Psoas muscle (tissue), 8 donors: ENCODE measurements around the gene RHOC. TPM values are rescaled to one million over a fixed set of nuclear protein-coding genes. Genes with fewer than 3 reads are reported as not detected.
A peak's percentile ranks its signal among the peaks of the same experiment; 100 is the strongest.

ENCODE experiments used
- ATAC-seq, 4 donors: fragments of 200-7000 bp; cut with Tn5 transposase; one replicate each; pipeline ENCODE4 v1.9.1; 2020; ENCODE audit warnings: moderate library complexity in 3 of 4, mild to moderate bottlenecking in 2 of 4
- DNase-seq, 2 donors: peaks; one replicate each; pipeline ENCODE4 v3.0.0-alpha.2; 2020
- H3K27ac ChIP-seq: fragments of 200-600 bp; one replicate; pipeline ENCODE4 v1.8.0; 2022
- H3K27me3 ChIP-seq, 3 donors: fragments of 200-600 bp in 1 of 3; one replicate each; pipeline versions ENCODE4 v1.6.1 to v1.8.0; 2013 to 2022; ENCODE audit warnings: low read length in 2 of 3, mild to moderate bottlenecking in 2 of 3, moderate library complexity in 1 of 3; ENCODE audit not compliant: insufficient read depth in 3 of 3
- H3K36me3 ChIP-seq, 2 donors: fragments of 200-600 bp in 1 of 2; one replicate each; pipeline versions ENCODE4 v1.6.1 to v1.8.0; 2013 to 2022; ENCODE audit warnings: low read depth in 1 of 2, mild to moderate bottlenecking in 1 of 2, moderate library complexity in 1 of 2; ENCODE audit not compliant: insufficient read depth in 1 of 2
- H3K4me1 ChIP-seq: fragments of 200-600 bp; one replicate; pipeline ENCODE4 v1.8.0; 2022
- H3K4me3 ChIP-seq: fragments of 200-600 bp; one replicate; pipeline ENCODE4 v1.8.0; 2022; ENCODE audit warnings: mild to moderate bottlenecking
- H3K9me3 ChIP-seq: fragments of 200-600 bp; one replicate; pipeline ENCODE4 v1.8.0; 2022
- CTCF ChIP-seq: fragments of 200-600 bp; IDR thresholded peaks from one replicate; pipeline ENCODE4 v1.8.0; 2022; ENCODE audit warnings: antibody characterized with exemption
- WGBS, 3 donors: extraction: QIAGEN DNeasy Blood & Tissue Kit; methylation state at CpG; one replicate each; pipeline versions ENCODE4 v1.1.6 to v1.1.7; 2013; 5-methylcytosine and 5-hydroxymethylcytosine counted together
- intact Hi-C, 2 donors: fragments of 100-400 bp; cut with DNase I; formaldehyde crosslinking; loops; one replicate each; pipeline versions ENCODE4 v1.11.0 to v1.14.2; 2022
- long read RNA-seq, 2 donors: library from polyadenylated mRNA; unstranded; transcript quantifications; one replicate each; pipeline ENCODE4 v2.0.0, GENCODE V29; 2021
- polyA plus RNA-seq, 3 donors: library from polyadenylated mRNA; stranded (reverse); fragments of 200-250 nt; gene quantifications; one replicate each; pipeline ENCODE4 v1.2.3, GENCODE V29; 2013
- total RNA-seq, 4 donors: library from RNA; stranded (reverse); fragmentation: NEBNext Ultra II Directional in 2 of 4; extraction: Animal tissue kit (Norgen Biotek cat#: 25700) in 2 of 4; gene quantifications; one replicate each; pipeline versions ENCODE4 v1.2.1 to v1.2.4, GENCODE V29; 2021 to 2023
- donor health status: healthy with polysubstance abuse.
- donor health status: DM: no; HTN: no; CAD: no; lungs with moderate emphysema.
- donor health status: Bipolar disorder and iron deficiency.
- donor health status: healthy.
- donor health status: DM: yes; HTN: yes; CAD: no.
- donor health status: DM: no; HTN: no; CAD: no.
- donor health status: DM: no; HTN: no; CAD: no.
- donor health status: DM: yes; HTN: yes; CAD: no.

RHOC gene
- total RNA-seq (10 to 100 TPM; 43.5 to 88.3 (median 75.5) TPM), polyA plus RNA-seq (10 to 100 TPM; 39.1 to 89.7 (median 76.9) TPM)
- long read RNA-seq, donor 1, transcript RHOC-208 (5 exons, 1,355 nt), result minor isoform, 9 of 36 reads
- long read RNA-seq, donor 1, transcript RHOC-202 (6 exons, 1,418 nt), result major isoform, 22 of 36 reads
- long read RNA-seq, donor 1, partial matches to known transcripts, result 2 of 36 reads
- long read RNA-seq, donor 1, other reads (novel, unspliced or antisense), result 2 of 36 reads
- long read RNA-seq, donor 2, transcript RHOC-208 (5 exons, 1,355 nt), result minor isoform, 8 of 42 reads
- long read RNA-seq, donor 2, transcript RHOC-202 (6 exons, 1,418 nt), result major isoform, 25 of 42 reads
- long read RNA-seq, donor 2, partial matches to known transcripts, result 4 of 42 reads
- long read RNA-seq, donor 2, other reads (novel, unspliced or antisense), result 4 of 42 reads

DNA sequence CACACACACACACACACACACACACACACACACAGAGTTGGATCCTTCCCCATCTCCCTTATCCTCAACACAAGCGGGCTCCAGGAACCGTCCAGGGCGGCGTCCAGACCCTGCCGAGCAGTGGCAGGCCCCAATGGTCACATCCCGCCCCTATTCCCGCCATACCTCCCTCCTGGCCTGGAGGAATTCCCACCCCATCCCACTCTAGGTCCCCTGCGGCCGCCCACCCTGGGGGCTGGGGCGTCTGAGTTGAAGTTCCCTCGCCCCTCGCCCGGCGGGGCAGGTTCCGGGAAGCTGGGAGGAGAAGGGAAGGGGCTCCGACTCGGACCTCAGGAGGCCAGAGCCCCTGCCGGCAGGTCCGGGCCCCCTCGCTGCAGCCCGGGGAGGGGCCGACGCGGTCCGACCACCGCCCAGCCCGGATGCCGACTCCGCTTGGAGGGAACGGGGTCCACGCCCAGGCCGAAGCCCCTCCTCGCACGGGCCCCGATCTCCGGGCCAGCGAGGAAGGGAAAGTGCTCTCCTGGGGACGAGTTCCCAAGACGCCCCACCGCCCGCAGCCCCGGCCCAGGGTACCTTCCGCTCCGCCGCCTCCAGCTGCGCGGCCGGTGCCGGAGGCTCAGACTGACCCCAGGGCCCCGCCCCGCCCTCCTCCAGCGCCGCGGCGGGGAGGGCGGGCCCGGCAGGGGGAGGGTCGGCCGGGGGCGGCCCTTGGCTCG, at the start of gene RHOC:
Gene RHOC (minus strand): TSS at position 623 of the 716 bp plus-strand sequence. CDS start 3,328 bp downstream, outside the sequence.
- Histone ChIP-seq H3K4me1 (peaks cover 26% of the 10 kb centered on the region), H3K36me3 (peaks cover 0 to 31% of the 10 kb centered on the region in 2 donors), H3K27ac (peak within 1 kb of the TSS; percentile 83), H3K9me3 (no peaks in the 10 kb centered on the region), H3K4me3 (peak within 1 kb of the TSS; percentile 83), H3K27me3 (no peaks in the 10 kb centered on the region)
- 5 to 10% (median 9%) methylated on average over 22 to 61 of the region's 61 CpGs for WGBS, 3 donors
- ATAC-seq (peak; percentile 66 to 80 (median 79)), DNase-seq (peak; percentile 76 to 83)
- intact Hi-C loops, result loop anchor here (2.0 to 5.0 kb wide), 6 partner anchors 32 to 316 kb away; partner anchors contain the start of genes MOV10 (in 2 of the 2), CAPZA1 (in 1 of the 2) and ST7L (in 1 of the 2)
- no peak for TF ChIP-seq CTCF

GRCh38 chr1:112754116-112754628, 47.2 kb upstream of the RHOC start:
- TF ChIP-seq CTCF, result no peak
- Histone ChIP-seq H3K27ac (no peak overlapping the region), H3K9me3 (no peaks in the 10 kb centered on the region), H3K4me1 (no peaks in the 10 kb centered on the region), H3K36me3 (no peaks in the 10 kb centered on the region), H3K27me3 (peaks cover 0 to 10% (median 2%) of the 10 kb centered on the region in 3 donors), H3K4me3 (no peak overlapping the region)
- ATAC-seq (no peak), DNase-seq (no peak)
- WGBS, 3 donors, result 0 to 44% (median 0%) methylated on average over 1 of the region's 1 CpG
- intact Hi-C loops, result no loop called here

DNA sequence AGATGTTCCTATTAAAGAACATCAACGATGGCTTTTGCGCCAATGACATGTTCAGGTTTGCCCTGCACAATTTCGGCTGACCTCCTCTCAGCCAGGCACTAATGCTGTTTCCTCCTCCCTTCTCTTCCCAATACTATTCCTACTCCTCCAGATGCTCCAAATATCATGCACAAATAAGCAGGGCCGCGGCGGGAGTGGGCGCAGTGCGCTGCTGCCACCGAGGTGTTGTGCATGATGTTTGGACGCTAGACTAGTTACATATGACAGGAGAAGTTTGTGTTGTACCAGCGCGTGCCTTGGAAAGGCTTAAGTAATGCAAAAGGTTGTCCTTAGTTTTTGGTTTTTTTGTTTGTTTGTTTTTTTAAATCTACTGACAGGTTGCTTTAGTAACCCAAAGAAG, 41.5 kb upstream of the RHOC start:
- DNase-seq (no peak), ATAC-seq (no peak)
- Histone ChIP-seq H3K27ac (no peak overlapping the region), H3K9me3 (no peaks in the 10 kb centered on the region), H3K27me3 (peaks cover 0 to 24% (median 13%) of the 10 kb centered on the region in 3 donors), H3K4me1 (peaks cover 8% of the 10 kb centered on the region), H3K36me3 (no peaks in the 10 kb centered on the region), H3K4me3 (no peak overlapping the region)
- TF ChIP-seq CTCF, result no peak
- intact Hi-C loops, result no loop called here
- 89 to 94% (median 90%) methylated on average over 12 of the region's 12 CpGs for WGBS, 3 donors

- Histone ChIP-seq H3K27ac (no peak overlapping the region), H3K9me3 (no peaks in the 10 kb centered on the region), H3K4me3 (peak overlapping the region; percentile 43), H3K4me1 (peaks cover 8% of the 10 kb centered on the region), H3K27me3 (peaks cover 0 to 41% (median 21%) of the 10 kb centered on the region in 3 donors), H3K36me3 (no peaks in the 10 kb centered on the region)
- WGBS, 3 donors, result 1 to 3% (median 2%) methylated on average over 48 to 58 of the region's 58 CpGs
- peak; percentile 57 to 70 (median 62) for ATAC-seq
- TF ChIP-seq CTCF, result peak; percentile 12
- DNase-seq, result no peak
- intact Hi-C loops, result no loop called here
These were observed 37.2 kb upstream of the RHOC start for GRCh38 chr1:112744009-112744578.
